AG04449 (cell line): ENCODE data around the gene GFER.
"Not testable (repeated sequence)": the region's sequence is repeated elsewhere in the genome, so short reads cannot be mapped to it uniquely, and the experiment has no call there.

Source experiments
- CTCF ChIA-PET: fragments of 350-600 bp; formaldehyde crosslinking; extraction: SDS; loops from one replicate; lab custom pipeline; 2021; ENCODE audit warnings: antibody characterized with exemption; lab: Yijun Ruan, JAX
- POLR2A ChIA-PET: fragments of 400-600, 350-600 bp; formaldehyde crosslinking; extraction: SDS; loops from one replicate; lab custom pipeline; 2020; ENCODE audit warnings: antibody characterized with exemption, inconsistent platforms; lab: Yijun Ruan, JAX
- DNase-seq: peaks from one replicate; pipeline ENCODE4 v3.0.0-alpha.2; 2010; ENCODE audit warnings: low read depth, low spot score
- H3K4me3 ChIP-seq: 2 replicates; pipeline ENCODE4 v1.5.1; 2011; ENCODE audit warnings: low read depth, mild to moderate bottlenecking, control low read depth, low read length
- TF ChIP-seq, protein P1 (sequence below): IDR thresholded peaks from one replicate; pipeline ENCODE4 v1.5.1; 2011; ENCODE audit warnings: mild to moderate bottlenecking, moderate library complexity, low read length, control low read depth, inconsistent platforms; ENCODE audit not compliant: insufficient read depth; ENCODE audit errors: missing control alignments

GFER gene

DNA sequence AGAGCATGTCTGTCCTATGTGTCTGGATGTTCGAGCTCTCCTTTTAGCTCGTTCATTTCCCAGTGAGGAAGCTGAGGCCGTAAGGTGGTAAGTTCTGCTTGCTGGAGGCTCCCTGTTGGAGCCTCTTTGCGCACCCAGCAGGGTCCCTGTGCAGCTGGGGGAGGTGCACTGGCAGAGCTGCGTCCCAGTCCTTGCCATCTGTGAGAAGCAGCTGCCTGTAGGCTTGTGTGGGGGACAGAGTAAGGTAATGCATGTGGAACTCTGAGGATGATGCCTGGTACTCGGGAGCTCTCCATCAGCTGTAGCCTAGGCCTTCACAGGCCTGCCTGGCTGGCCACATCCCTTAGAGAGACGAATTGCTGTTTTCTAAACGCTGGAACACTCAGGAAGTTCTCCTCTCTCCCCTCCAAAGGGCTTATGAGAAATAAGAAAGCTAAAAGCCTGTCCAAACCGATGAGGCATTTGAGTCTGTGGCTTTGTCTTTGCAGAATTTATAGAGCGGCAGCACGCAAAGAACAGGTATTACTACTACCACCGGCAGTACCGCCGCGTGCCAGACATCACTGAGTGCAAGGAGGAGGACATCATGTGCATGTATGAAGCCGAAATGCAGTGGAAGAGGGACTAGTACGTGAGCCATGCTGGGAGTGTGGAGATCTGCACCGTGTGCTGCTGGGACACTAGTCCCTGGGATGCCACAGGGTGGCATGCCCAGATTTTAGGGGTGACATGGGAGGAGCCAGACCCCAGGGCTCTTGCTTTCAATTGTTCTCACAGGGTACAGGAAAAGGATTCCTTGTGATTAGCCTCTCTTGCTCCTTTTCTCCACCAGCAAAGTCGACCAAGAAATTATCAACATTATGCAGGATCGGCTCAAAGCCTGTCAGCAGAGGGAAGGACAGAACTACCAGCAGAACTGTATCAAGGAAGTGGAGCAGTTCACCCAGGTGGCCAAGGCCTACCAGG, 23.0 kb upstream of the GFER start:
- TF ChIP-seq, protein P1, sequence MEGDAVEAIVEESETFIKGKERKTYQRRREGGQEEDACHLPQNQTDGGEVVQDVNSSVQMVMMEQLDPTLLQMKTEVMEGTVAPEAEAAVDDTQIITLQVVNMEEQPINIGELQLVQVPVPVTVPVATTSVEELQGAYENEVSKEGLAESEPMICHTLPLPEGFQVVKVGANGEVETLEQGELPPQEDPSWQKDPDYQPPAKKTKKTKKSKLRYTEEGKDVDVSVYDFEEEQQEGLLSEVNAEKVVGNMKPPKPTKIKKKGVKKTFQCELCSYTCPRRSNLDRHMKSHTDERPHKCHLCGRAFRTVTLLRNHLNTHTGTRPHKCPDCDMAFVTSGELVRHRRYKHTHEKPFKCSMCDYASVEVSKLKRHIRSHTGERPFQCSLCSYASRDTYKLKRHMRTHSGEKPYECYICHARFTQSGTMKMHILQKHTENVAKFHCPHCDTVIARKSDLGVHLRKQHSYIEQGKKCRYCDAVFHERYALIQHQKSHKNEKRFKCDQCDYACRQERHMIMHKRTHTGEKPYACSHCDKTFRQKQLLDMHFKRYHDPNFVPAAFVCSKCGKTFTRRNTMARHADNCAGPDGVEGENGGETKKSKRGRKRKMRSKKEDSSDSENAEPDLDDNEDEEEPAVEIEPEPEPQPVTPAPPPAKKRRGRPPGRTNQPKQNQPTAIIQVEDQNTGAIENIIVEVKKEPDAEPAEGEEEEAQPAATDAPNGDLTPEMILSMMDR, result no peak
- no peak for DNase-seq
- ChIA-PET POLR2A (interaction anchor here (0.9 to 4.0 kb wide), 4 partner anchors 10 to 23 kb away, joined by 3 to 20 read pairs (median 4); partner anchors contain the start of genes GFER and TBL3), CTCF (interaction anchor here (1.1 to 1.2 kb wide), 2 partner anchors 10 to 97 kb away, joined by 4 to 5 read pairs; no protein-coding TSS in a partner anchor)
- peak overlapping the region; percentile 86 for H3K4me3 ChIP-seq

DNA sequence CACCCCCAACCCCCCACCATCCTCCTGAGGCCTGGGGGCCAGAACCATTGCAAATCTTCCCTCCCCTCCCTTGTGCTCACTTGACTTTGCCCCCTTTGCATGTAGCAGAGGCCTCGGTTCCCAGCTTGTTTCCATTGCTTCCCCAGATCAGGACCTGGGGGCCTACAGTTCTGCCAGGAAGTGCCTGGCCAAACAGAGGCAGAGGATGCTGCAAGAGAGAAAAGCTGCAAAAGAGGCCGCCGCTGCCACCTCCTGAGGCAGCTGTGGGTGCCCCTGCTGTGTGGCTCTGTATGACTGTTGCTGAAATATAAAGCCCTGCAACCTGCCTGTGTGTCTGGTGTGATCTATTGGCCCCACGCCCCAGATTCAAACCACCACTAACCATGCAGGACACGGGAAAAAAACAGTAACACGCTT, 22.3 kb upstream of the GFER start:
- ChIA-PET POLR2A (interaction anchor here (0.7 to 4.0 kb wide), 2 partner anchors 10 to 179 kb away, joined by 3 to 20 read pairs; partner anchors contain the start of genes NUBP2, SPSB3 and TBL3), CTCF (no interaction called here)
- H3K4me3 ChIP-seq, result no peak overlapping the region
- TF ChIP-seq, protein P1, result no peak
- no peak for DNase-seq

DNA sequence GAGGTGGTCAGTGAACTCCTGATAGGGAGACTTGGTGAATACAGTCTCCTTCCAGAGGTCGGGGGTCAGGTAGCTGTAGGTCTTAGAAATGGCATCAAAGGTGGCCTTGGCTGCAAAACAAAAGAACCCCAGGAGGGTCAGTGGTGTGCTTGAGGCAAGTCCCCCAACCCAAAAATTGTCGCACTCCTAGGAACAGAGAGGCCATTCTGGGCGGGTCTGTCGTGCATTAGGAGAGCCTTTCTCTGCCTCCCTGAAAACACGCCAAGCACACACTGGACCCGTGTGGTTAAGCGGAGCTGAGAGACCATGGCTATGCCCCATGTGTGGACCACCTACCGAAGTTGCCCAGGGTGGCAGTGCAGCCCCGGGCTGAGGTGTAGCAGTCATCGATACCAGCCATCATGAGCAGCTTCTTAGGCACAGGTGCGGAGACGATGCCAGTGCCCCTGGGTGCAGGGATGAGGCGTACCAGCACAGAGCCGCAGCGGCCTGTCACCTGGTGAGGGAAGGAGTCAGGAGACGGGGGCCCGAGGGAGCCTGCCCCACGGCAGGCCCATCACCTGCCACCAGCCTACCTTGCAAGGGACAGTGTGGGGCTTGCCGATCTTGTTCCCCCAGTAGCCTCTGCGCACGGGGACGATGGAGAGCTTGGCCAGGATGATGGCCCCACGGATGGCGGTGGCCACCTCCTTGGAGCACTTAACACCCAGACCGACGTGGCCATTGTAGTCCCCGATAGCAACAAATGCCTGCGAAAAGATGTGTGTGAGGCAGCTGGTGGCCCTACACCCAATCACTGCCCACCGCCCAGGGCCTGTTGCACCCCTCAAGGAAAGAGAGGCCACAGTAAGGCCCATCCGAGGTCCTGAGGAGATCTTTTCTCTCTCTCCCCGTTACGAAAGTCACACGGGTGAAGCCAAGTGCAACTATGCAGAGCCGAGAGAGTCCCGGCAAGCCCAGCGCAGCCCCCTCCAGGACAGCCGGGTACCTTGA, 21.5 kb upstream of the GFER start:
- CTCF ChIA-PET, result interaction anchor here (0.6 to 1.6 kb wide), 2 partner anchors 178 to 1066 kb away, joined by 3 to 4 read pairs; no protein-coding TSS in a partner anchor
- peak overlapping the region; percentile 92 for H3K4me3 ChIP-seq
- POLR2A ChIA-PET, result interaction anchor here (0.7 to 4.0 kb wide), 3 partner anchors 9 to 185 kb away, joined by 3 to 20 read pairs (median 3); partner anchors contain the start of genes NUBP2, SPSB3 and TBL3

DNA sequence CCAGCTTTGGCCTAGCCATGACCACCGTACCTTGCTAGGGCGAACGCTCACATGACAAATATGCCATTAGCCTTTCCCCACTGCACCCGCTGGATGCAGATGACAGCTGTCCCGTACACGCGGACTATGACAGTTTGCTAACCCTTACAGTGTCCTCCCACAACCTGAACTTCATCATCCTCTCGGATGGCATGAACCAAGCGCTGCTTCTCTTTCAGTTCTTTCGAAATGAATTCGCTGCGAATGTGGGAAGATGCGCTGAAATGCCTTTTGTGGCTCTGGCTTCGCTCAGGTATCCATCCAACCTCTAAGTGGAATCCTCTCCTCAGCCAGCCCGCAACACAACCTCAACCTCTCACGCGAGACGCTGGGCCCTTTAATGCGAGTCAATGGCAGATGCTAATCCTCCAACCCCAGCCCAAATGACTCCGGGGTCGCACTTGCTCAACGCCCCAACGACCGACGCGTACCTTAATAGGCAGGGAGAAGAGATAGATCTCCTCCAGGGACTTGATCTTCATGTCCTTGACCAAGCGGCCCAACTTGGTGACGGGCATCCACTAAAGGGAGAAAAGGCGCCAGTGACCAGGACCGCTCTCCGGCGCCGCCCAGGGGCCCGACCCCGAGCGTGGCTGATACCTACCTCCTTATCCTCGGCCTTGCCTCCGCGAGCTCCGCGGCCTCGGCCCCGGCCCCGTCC, 20.0 kb upstream of the GFER start:
- ChIA-PET POLR2A (interaction anchor here (0.6 to 2.3 kb wide), 29 partner anchors 11 to 353 kb away, joined by 3 to 45 read pairs (median 4); partner anchors contain the start of genes FAHD1, GFER, HAGH and MSRB1), CTCF (interaction anchor here (1.2 to 1.6 kb wide), 3 partner anchors 18 to 176 kb away, joined by 3 to 4 read pairs (median 3); no protein-coding TSS in a partner anchor)
- DNase-seq, result no peak
- TF ChIP-seq, protein P1, result no peak
- peak overlapping the region; percentile 92 for H3K4me3 ChIP-seq

More for the DNA sequence above, 21.5 kb upstream of the GFER start:
- not testable (repeated sequence) for DNase-seq

DNA sequence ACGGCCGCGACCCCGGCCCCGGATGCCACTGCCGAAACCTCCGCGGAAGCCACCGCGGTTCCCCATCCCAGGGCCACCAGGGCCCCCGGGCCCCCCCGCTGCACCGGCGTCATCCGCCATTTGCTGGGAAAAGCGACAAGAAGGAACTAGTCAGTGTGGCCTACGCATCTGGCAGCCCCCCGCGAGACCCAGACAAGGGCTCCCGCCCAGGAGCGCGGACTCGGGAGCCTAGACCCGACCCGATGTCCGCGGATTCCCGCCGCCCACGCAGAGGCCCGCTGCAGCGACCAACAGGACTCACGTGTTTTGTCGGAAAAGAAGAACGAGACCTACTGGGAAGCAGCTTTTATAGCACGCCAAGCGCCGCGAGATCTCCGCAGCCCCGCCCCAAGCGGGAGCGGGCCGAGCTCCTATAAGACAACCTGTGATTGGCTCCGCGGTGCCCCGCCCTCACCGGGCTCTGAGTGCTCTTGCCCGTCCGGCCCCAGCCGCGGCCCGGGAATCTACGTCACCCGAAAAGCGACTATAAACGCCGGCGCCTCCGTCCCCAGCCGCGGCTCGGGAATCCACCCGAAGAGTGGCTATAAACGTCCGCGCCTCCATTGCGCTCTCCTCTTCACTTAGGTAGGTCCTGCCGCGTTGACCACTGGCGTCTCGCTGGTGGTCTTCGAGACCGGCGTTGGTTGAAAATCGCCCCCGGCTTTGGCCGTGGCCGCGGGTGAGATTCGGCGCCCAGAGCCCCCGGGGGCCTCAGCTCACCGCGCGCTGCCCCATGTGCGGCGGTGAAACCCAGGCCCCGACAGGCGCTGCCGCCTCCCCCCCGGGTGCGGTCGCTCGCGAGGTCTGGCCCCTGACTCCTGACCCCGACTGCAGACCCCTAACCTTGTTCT, 19.2 kb upstream of the GFER start, which contains the start of gene RPS2:
Gene RPS2 (minus strand): TSS at position 321 of the 890 bp plus-strand sequence. CDS start 201 bp downstream, at position 120.
- peak within 1 kb of the TSS; percentile 92 for H3K4me3 ChIP-seq
- TF ChIP-seq, protein P1, result no peak
- peak; percentile 89 for DNase-seq
- ChIA-PET CTCF (interaction anchor here (1.2 to 2.4 kb wide), 3 partner anchors 19 to 176 kb away, joined by 3 to 12 read pairs (median 3); no protein-coding TSS in a partner anchor), POLR2A (interaction anchor here (0.6 to 2.3 kb wide), 39 partner anchors 12 to 1192 kb away, joined by 3 to 45 read pairs (median 3); partner anchors contain the start of genes FAHD1, GFER, HAGH and MSRB1)
